WI38 (cell line): ENCODE measurements around the gene TLR2.
A peak's percentile ranks its signal among the peaks of the same experiment; 100 is the strongest.

Experiments used
- H3K4me3 ChIP-seq: 2 replicates; pipeline ENCODE4 v1.5.1; 2011; ENCODE audit warnings: low read depth, mild to moderate bottlenecking, control low read depth, low read length
- TF ChIP-seq, protein P1 (sequence below): IDR thresholded peaks from 2 replicates; pipeline ENCODE4 v1.5.1; 2012; ENCODE audit warnings: low read depth, mild to moderate bottlenecking, control low read depth, low read length

TLR2 gene

GRCh38 chr4:153679486-153679885 lies 4.6 kb upstream of the TLR2 start:
- H3K4me3 ChIP-seq, result no peak overlapping the region
- TF ChIP-seq, protein P1, sequence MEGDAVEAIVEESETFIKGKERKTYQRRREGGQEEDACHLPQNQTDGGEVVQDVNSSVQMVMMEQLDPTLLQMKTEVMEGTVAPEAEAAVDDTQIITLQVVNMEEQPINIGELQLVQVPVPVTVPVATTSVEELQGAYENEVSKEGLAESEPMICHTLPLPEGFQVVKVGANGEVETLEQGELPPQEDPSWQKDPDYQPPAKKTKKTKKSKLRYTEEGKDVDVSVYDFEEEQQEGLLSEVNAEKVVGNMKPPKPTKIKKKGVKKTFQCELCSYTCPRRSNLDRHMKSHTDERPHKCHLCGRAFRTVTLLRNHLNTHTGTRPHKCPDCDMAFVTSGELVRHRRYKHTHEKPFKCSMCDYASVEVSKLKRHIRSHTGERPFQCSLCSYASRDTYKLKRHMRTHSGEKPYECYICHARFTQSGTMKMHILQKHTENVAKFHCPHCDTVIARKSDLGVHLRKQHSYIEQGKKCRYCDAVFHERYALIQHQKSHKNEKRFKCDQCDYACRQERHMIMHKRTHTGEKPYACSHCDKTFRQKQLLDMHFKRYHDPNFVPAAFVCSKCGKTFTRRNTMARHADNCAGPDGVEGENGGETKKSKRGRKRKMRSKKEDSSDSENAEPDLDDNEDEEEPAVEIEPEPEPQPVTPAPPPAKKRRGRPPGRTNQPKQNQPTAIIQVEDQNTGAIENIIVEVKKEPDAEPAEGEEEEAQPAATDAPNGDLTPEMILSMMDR, result no peak

DNA sequence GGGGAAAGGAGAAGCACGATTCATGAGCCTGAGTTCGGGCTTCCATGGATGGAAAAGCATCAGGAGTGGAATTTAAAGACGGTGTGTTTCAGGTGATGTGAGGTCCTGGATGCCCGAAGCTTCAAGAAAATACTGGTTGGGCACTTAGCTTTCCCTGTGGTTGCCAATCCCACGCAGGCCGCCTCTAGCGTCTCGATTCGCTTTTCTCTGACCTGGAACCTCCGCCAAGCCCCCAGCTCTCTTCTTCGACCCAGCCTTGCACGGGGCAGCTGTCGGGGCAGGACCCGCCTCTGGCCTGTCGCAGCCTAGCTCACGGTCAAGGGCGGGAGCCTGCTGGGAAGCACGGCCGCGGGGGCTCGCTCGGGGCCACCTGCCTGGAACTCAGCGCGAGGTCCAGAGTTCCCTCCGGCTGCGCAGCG lies 308 bp upstream of the TLR2 start:
- H3K4me3 ChIP-seq, result peak overlapping the region; percentile 50
- TF ChIP-seq, protein P1, result no peak

DNA sequence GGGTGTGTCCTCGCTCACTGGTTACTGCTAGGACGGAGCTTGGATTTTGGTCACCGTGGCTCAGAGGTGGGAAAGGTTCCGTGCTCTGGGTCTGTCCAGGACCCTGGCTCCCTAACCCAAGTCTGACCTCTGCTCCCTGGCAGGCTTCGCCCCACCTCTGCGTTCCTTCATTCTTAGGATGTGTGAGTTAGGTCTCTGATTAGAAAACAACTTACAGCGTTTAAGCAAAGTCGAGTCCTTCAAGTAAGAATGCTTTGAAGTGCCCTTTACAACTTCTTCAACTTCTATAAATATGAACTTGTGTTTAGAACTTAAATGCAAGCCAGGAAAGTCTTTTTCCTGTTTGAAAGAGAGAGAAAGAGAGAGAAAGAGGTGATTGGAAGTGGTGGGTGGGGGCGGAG lies 891 bp downstream of the TLR2 start:
- TF ChIP-seq, protein P1, result no peak
- H3K4me3 ChIP-seq, result peak overlapping the region; percentile 50

- TF ChIP-seq, protein P1, result no peak
- H3K4me3 ChIP-seq, result no peak overlapping the region
These were observed 20.4 kb downstream of the TLR2 start for GRCh38 chr4:153704522-153704921.

- no peak overlapping the region for H3K4me3 ChIP-seq
- TF ChIP-seq, protein P1, result no peak
These were observed 21.8 kb downstream of the TLR2 start for GRCh38 chr4:153705743-153706468.

DNA sequence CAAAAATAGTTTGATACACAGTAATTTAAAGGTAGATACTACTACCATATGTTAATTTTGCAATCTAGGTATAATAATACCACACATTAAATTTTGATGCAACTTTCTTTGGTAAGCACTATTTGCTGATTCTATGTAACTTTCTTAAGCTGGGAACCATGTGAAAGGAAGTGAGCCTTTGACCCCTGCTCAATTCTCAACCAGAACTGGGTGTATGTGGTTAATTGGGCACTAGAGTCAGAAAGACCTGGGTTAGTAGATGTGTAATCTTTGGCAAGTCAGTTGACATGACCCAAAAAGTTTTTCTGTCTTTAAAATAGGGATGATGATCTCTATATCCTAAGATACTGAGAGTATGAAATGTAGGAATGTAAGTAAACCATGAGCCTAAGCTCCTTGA lies 22.4 kb downstream of the TLR2 start:
- TF ChIP-seq, protein P1, result no peak
- no peak overlapping the region for H3K4me3 ChIP-seq

GRCh38 chr4:153710681-153711080 lies 26.6 kb downstream of the TLR2 start:
- H3K4me3 ChIP-seq, result no peak overlapping the region
- TF ChIP-seq, protein P1, result no peak
